Activated T-helper 17 cell treated with anti-CD3 and anti-CD28 coated beads, Interleukin-2, amount 50 U/mL, for 72 hours (primary cell): ENCODE measurements around the gene FRMD7. TPM values are rescaled to one million over a fixed set of nuclear protein-coding genes. Genes with fewer than 3 reads are reported as not detected.
"Not testable (repeated sequence)": the region's sequence is repeated elsewhere in the genome, so short reads cannot be mapped to it uniquely, and the experiment has no call there.

Experiments used
- ATAC-seq: fragments of 150-1000 bp; cut with Tn5 transposase; replicated peaks from 2 replicates; pipeline ENCODE4 v1.10.0; 2021; ENCODE audit warnings: mild to moderate bottlenecking, moderate library complexity
- H3K27ac Mint-ChIP-seq: one replicate; pipeline ENCODE4 v1.8.0; 2022; ENCODE audit warnings: mixed read lengths
- H3K27me3 Mint-ChIP-seq: one replicate; pipeline ENCODE4 v1.8.0; 2022; ENCODE audit warnings: mixed read lengths
- H3K36me3 Mint-ChIP-seq: one replicate; pipeline ENCODE4 v1.8.0; 2022; ENCODE audit warnings: low read depth, mild to moderate bottlenecking, mixed read lengths
- H3K4me1 Mint-ChIP-seq: one replicate; pipeline ENCODE4 v1.8.0; 2022; ENCODE audit warnings: mixed read lengths
- H3K4me3 Mint-ChIP-seq: one replicate; pipeline ENCODE4 v1.8.0; 2022; ENCODE audit warnings: mild to moderate bottlenecking, mixed read lengths
- H3K9me3 Mint-ChIP-seq: one replicate; pipeline ENCODE4 v1.8.0; 2022; ENCODE audit warnings: mixed read lengths
- total RNA-seq, 2 donors: library from RNA; stranded (reverse); gene quantifications; one replicate each; pipeline ENCODE4 v1.2.3, GENCODE V29; 2022

Gene FRMD7, protein sequence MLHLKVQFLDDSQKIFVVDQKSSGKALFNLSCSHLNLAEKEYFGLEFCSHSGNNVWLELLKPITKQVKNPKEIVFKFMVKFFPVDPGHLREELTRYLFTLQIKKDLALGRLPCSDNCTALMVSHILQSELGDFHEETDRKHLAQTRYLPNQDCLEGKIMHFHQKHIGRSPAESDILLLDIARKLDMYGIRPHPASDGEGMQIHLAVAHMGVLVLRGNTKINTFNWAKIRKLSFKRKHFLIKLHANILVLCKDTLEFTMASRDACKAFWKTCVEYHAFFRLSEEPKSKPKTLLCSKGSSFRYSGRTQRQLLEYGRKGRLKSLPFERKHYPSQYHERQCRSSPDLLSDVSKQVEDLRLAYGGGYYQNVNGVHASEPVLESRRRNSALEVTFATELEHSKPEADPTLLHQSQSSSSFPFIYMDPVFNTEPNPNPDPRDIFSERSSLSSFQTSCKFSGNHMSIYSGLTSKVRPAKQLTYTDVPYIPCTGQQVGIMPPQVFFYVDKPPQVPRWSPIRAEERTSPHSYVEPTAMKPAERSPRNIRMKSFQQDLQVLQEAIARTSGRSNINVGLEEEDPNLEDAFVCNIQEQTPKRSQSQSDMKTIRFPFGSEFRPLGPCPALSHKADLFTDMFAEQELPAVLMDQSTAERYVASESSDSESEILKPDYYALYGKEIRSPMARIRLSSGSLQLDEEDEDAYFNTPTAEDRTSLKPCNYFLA
- total RNA-seq = not detected

DNA sequence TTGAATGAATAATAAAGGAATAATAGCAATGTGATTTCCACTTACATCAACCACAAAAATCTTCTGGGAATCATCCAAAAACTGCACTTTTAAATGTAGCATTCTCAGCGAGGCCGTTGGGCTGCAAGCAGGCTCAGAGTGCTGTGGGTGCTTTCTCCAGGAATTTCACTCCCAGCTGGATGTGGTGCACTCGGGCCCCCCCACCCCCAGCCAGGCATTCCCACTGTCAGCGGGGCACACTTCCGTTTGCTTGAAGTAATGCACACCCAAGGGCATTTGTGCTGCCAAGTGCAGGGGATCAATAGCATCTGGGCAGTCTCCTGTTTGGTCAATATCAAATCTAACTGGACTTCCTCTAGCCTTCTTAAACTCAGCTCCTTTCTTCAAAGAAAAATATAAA lies at the start of gene FRMD7:
TSS of gene FRMD7 (minus strand) at position 278 of the 400 bp plus-strand sequence. CDS start at position 102, 176 bp downstream.
- H3K4me3 Mint-ChIP-seq = no peak within 1 kb of the TSS
- H3K4me1 Mint-ChIP-seq = no peaks in the 10 kb centered on the region
- no peak for ATAC-seq
- H3K9me3 Mint-ChIP-seq = peaks cover 4% of the 10 kb centered on the region
- H3K27ac Mint-ChIP-seq = no peak within 1 kb of the TSS
- no peaks in the 10 kb centered on the region for H3K27me3 Mint-ChIP-seq
- no peaks in the 10 kb centered on the region for H3K36me3 Mint-ChIP-seq

DNA sequence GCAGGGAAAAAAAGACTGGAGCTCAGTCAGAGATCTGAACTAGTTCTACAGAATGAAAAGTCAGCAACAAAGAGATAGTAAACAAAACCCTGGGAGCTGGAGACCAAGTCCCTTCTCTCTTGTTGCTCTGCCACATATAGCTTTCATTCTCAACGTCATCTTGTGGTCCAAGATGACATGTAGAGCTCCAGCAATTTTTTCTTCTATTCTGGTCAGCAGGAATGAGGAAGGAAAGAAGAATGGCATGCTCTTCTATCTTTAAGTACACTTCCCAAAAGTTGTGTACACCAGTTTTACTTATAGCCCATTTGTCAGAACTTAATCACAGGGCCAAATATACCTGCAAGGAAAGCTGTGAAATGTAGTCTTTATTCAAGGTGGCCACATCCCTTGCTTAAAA lies 45.8 kb upstream of the FRMD7 start:
- H3K9me3 Mint-ChIP-seq = no peaks in the 10 kb centered on the region
- ATAC-seq = no peak
- H3K27me3 Mint-ChIP-seq = peaks cover 2% of the 10 kb centered on the region
- H3K36me3 Mint-ChIP-seq = no peaks in the 10 kb centered on the region
- H3K4me3 Mint-ChIP-seq = no peak overlapping the region
- no peak overlapping the region for H3K27ac Mint-ChIP-seq
- no peaks in the 10 kb centered on the region for H3K4me1 Mint-ChIP-seq

DNA sequence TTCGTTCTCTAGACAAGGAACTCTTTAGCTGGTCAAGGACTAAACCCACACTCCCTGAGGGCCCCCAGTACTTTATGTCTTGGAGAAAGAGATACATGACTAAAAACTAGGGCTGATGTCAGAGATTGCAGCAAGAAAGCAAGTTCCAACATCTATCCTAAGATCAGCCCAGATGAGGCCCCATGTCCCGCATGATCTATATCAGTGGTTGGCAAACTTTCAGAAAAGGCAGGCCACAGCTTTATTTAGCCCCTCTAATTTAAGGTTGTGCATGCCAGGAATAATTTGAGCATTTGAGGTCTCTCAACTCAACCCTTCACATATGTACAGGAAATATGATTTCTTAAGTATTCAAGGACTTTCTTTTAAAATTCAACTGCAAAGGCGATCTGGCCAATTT lies 44.1 kb upstream of the FRMD7 start:
- no peak for ATAC-seq
- Mint-ChIP-seq H3K36me3 (no peaks in the 10 kb centered on the region), H3K27ac (no peak overlapping the region), H3K9me3 (no peaks in the 10 kb centered on the region), H3K4me1 (no peaks in the 10 kb centered on the region), H3K4me3 (no peak overlapping the region), H3K27me3 (peaks cover 2% of the 10 kb centered on the region)

DNA sequence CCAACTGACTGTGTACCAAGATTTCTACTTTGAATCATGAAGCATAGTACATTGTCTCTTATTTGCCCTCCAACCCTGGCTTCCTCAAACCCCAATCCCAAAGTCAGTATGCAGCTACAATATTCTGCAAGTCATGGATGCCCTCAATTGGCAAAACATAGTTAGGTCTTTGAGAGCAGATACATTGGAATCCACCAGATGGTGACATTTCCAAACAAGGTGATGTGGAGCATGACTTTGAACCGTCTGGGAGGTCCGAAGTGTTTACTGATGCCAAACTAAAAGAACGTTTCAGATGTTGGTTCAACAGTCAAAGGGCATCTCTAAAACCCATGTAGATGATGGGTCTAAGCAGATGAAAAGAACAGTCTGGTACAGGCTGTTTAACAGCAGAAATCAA lies 43.7 kb upstream of the FRMD7 start:
- Mint-ChIP-seq H3K27me3 (peaks cover 2% of the 10 kb centered on the region), H3K4me1 (no peaks in the 10 kb centered on the region), H3K4me3 (no peak overlapping the region), H3K36me3 (no peaks in the 10 kb centered on the region), H3K9me3 (no peaks in the 10 kb centered on the region), H3K27ac (no peak overlapping the region)
- no peak for ATAC-seq

DNA sequence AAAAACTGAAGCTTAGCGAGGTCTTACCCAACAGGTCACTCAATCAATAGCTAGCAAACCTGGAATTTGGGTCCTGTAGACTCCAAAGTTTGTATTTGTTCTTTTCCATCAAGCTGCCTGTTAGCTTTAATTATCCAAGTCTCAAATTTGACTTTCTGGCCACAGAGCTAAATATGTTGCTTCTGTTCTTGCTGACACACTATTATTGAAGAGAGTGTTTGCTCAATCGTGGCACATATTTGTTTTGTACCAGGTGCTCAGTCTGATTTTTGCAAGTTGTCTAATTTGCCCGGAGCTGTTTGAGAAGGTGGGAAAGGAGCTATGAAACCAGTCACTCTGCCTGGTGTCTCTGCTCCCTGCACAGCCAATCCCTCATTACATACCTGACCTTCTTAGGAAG lies 41.7 kb upstream of the FRMD7 start:
- H3K4me1 Mint-ChIP-seq = no peaks in the 10 kb centered on the region
- H3K27me3 Mint-ChIP-seq = peaks cover 2% of the 10 kb centered on the region
- no peak for ATAC-seq
- H3K9me3 Mint-ChIP-seq = no peaks in the 10 kb centered on the region
- no peaks in the 10 kb centered on the region for H3K36me3 Mint-ChIP-seq
- no peak overlapping the region for H3K4me3 Mint-ChIP-seq
- H3K27ac Mint-ChIP-seq = no peak overlapping the region

DNA sequence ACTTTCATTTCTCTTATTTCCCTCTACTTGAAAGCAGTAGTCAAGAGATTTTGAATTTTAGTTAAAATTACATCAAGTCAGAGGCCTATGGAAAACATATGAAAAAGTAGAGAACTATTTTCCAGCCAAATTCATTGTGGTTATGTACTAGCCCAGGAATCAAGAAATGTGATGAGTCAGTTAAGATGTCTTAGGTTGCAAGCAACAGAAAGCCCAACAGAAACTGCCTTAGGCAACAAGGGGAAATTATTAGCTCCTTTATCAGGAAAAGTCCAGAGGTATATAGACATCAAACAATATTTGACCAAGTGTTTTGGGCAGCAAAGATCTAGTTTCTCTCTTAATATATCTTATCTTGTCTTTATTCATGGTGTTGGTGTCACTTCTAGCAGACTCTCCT lies 37.8 kb upstream of the FRMD7 start:
- H3K9me3 Mint-ChIP-seq = no peaks in the 10 kb centered on the region
- H3K36me3 Mint-ChIP-seq = no peaks in the 10 kb centered on the region
- no peak for ATAC-seq
- no peak overlapping the region for H3K27ac Mint-ChIP-seq
- peaks cover 13% of the 10 kb centered on the region for H3K27me3 Mint-ChIP-seq
- H3K4me3 Mint-ChIP-seq = no peak overlapping the region
- H3K4me1 Mint-ChIP-seq = no peaks in the 10 kb centered on the region

DNA sequence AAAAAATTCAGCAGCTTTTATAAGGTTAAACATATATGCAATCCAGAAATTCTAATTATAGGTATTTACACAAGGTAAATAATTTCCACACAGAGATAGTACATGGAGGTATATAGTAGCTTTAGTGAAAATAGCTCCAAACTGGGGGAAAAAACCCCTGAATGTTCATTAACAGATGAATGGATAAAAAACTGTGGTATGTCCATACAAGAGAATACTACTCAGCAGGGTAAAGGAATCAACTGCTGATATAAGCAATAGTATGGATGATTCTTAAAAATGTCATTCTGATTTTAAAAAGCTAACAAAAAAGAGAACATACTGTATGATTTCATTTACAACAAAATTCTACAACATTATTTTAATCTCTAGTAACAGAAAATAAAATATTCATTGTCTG lies 37.2 kb upstream of the FRMD7 start:
- ATAC-seq = no peak
- no peak overlapping the region for H3K4me3 Mint-ChIP-seq
- peaks cover 13% of the 10 kb centered on the region for H3K27me3 Mint-ChIP-seq
- no peaks in the 10 kb centered on the region for H3K36me3 Mint-ChIP-seq
- H3K27ac Mint-ChIP-seq = no peak overlapping the region
- H3K9me3 Mint-ChIP-seq = no peaks in the 10 kb centered on the region
- H3K4me1 Mint-ChIP-seq = no peaks in the 10 kb centered on the region

DNA sequence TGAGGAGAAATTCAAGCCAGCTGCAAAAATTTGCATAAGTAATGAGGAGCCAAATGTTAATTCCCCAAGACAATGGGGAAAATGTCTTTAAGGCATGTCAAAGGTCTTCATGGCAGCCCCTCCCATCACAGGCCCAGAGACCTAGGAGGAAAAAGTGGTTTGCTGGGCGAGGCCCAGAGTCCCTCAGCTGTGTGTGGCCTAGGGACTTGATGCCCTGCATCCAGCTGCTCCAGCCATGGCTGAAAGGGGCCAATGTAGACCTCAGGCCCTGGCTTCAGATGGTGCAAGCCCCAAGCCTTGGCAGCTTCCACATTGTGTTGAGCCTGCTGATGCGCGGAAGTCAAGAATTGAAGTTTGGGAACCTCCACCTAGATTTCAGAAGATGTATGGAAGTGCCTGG lies 35.3 kb upstream of the FRMD7 start:
- H3K9me3 Mint-ChIP-seq, ATAC-seq, H3K4me3 Mint-ChIP-seq, H3K27ac Mint-ChIP-seq, H3K4me1 Mint-ChIP-seq, H3K36me3 Mint-ChIP-seq: not testable (repeated sequence)
- H3K27me3 Mint-ChIP-seq = peaks cover 11% of the 10 kb centered on the region

DNA sequence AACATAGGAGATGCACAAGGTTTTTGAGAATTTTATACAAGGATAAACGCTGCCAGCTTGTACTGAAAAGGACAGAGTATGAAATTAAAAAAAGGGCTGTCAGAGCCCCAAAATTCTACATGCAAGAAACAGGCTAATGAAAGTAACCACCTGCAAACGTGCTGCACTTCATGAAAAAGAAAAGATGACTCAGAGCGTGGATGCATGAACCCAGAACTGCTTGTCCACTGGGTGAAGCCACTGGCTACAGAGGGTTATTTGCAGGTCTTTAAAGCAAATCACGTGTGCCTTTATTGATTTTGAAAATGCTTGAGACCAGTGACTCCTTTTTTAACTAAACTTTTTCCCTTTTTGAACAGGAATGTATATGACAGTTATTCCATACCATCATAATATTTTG lies 25.3 kb upstream of the FRMD7 start:
- no peaks in the 10 kb centered on the region for H3K4me1 Mint-ChIP-seq
- no peak for ATAC-seq
- H3K9me3 Mint-ChIP-seq = no peaks in the 10 kb centered on the region
- H3K27ac Mint-ChIP-seq = no peak overlapping the region
- H3K4me3 Mint-ChIP-seq = no peak overlapping the region
- H3K36me3 Mint-ChIP-seq = no peaks in the 10 kb centered on the region
- H3K27me3 Mint-ChIP-seq = no peaks in the 10 kb centered on the region

DNA sequence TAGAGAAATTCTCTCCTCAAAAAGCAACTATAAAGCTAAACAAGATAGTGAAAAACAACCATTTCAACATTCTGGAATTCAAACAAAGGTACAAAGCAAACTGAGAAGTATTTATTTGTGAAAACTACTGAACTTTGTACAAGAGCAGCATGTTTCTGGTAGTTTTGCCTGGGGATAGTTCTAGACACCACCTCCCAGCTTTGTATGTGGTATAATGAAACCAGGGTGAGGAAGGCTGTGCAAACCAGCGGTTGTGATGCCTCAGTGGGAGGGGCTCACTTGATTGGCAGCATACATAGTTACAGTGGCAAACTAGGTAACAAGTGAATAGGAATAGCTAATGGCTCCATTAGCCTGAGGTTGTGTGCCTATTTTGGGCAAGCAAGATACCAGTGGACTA lies 18.6 kb upstream of the FRMD7 start:
- ATAC-seq = no peak
- Mint-ChIP-seq H3K4me1 (no peaks in the 10 kb centered on the region), H3K4me3 (no peak overlapping the region), H3K27me3 (no peaks in the 10 kb centered on the region), H3K27ac (no peak overlapping the region), H3K36me3 (no peaks in the 10 kb centered on the region), H3K9me3 (no peaks in the 10 kb centered on the region)

DNA sequence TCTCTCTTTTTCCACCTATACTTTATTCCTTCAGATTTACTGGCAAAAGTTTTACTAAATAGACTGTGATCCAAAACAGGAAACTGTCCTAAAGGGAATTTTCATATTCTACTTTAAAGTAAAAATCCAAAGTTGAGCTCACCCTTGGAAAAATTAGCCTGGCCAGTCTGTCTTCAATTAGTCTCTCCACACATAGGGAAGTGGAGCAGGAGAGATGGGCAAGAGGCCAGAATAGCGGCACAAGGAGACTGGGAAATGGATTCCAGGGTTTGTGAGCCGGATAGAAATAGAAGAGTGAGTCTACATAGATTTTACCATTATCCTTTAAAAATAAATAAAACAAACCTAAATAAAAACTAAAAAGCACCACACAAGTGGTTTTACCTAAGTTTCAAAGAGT lies 16.2 kb upstream of the FRMD7 start:
- H3K27ac Mint-ChIP-seq = no peak overlapping the region
- H3K27me3 Mint-ChIP-seq = no peaks in the 10 kb centered on the region
- no peaks in the 10 kb centered on the region for H3K9me3 Mint-ChIP-seq
- H3K4me3 Mint-ChIP-seq = no peak overlapping the region
- H3K36me3 Mint-ChIP-seq = no peaks in the 10 kb centered on the region
- H3K4me1 Mint-ChIP-seq = no peaks in the 10 kb centered on the region
- no peak for ATAC-seq

DNA sequence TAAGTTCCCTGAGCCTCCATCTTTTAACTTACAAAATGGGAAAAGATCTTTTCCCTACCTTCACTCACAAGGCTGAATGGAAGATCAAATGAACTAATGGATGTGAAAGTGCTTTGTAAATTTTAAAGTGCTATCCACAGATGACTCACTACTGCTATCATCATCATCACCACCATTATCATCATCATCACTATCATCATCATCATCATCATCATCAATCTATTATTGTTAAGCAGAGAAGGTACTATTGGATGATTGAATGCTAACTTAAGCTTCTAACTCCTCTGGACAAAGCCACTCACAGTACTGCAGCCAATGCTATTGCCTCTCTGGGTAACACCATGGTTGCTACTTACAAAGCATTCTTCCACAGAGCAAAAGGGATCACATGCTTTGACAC lies 1.9 kb downstream of the FRMD7 start:
- peaks cover 5% of the 10 kb centered on the region for H3K9me3 Mint-ChIP-seq
- H3K36me3 Mint-ChIP-seq = no peaks in the 10 kb centered on the region
- ATAC-seq = no peak
- no peaks in the 10 kb centered on the region for H3K4me1 Mint-ChIP-seq
- no peak overlapping the region for H3K27ac Mint-ChIP-seq
- no peak overlapping the region for H3K4me3 Mint-ChIP-seq
- no peaks in the 10 kb centered on the region for H3K27me3 Mint-ChIP-seq

DNA sequence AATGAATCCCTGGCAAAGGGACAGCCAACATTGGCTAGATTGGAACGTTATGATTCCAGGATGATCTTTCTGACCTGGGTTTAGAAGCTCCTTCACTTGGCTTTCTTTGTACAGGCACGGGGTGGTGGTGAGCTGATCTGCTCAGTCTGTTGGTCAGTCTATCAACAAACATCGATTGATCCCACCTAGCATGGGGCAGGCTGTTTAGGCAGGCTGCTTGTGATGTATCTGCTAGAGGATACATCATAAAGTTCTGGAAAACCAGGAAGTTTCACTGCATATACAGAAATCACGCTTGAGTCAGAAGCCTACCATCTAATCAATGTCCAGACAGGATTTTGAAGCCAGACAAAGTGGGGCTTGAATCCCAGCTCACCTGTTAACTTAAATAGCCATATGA lies 6.9 kb downstream of the FRMD7 start:
- Mint-ChIP-seq H3K9me3 (peaks cover 5% of the 10 kb centered on the region), H3K4me1 (no peaks in the 10 kb centered on the region), H3K27me3 (no peaks in the 10 kb centered on the region), H3K4me3 (no peak overlapping the region), H3K27ac (no peak overlapping the region), H3K36me3 (no peaks in the 10 kb centered on the region)
- no peak for ATAC-seq

DNA sequence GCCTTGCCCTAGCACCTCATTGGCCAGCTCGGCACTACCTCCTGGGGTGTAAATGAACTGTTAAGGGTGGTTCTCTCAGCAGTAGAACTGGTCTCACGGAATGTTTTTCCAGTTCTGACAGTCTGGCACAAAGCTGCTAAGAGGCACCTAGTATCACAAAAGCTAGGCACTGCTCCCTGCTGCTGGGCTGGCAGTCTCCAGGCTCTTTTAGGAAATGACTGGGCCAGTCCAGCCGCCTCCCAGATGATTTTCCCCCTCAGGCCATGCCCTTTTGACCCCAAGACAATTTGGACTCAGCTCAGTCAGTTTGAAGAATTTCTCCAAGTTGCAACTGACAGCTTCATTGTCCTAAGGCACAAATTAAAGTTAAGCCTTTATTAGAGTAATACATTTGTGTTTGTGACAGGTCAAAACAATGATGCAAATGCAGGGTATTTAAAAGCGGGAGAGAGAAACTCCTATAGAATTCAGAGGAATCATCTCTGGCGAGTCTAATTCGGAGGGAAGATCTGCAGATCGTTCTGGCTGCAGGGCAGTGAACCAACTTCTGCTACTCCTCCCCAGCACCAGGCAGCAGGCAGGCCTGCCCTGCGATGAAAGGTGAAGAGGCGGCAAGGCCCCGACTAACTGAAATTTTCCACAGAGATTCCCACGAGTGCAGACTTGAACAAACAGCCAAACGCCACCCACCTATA lies 7.9 kb downstream of the FRMD7 start:
- H3K4me1 Mint-ChIP-seq = no peaks in the 10 kb centered on the region
- no peak overlapping the region for H3K4me3 Mint-ChIP-seq
- no peaks in the 10 kb centered on the region for H3K27me3 Mint-ChIP-seq
- no peak for ATAC-seq
- peaks cover 5% of the 10 kb centered on the region for H3K9me3 Mint-ChIP-seq
- no peak overlapping the region for H3K27ac Mint-ChIP-seq
- H3K36me3 Mint-ChIP-seq = no peaks in the 10 kb centered on the region

DNA sequence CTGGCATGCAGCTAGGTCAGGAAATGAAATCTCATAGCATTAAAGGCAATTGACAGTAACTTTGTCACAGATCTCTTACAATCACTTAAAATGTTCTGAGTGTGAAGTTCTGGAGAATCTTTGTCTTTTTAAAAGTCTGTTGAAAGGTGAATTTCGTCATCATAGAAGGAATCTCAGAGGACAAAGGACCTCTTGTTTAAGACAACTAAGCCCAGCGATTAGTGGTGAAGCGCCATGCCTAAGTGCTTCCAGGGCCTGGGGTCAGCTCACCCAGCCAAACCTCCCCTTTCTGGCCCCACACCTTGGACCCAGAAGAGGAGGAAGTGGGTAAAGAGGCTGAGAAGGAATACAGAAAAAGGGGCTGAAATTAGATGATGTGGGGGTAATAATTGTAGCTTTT lies 8.5 kb downstream of the FRMD7 start:
- no peak overlapping the region for H3K4me3 Mint-ChIP-seq
- H3K9me3 Mint-ChIP-seq = peaks cover 5% of the 10 kb centered on the region
- no peaks in the 10 kb centered on the region for H3K36me3 Mint-ChIP-seq
- no peak overlapping the region for H3K27ac Mint-ChIP-seq
- ATAC-seq = no peak
- no peaks in the 10 kb centered on the region for H3K27me3 Mint-ChIP-seq
- no peaks in the 10 kb centered on the region for H3K4me1 Mint-ChIP-seq
